ENCODE results near the gene CYREN. TPM values are rescaled to one million over a fixed set of nuclear protein-coding genes. Genes with fewer than 3 reads are reported as not detected.

CYREN gene
- total RNA-seq = 24.1 TPM

GRCh38 chr7:135170274-135170997, at the start of gene CYREN:
Gene CYREN, minus strand, starts transcription at chr7:135170707. Its CDS starts 1,785 bp downstream, at chr7:135168922.

GRCh38 chr7:135211179-135211945, 40.9 kb upstream of the CYREN start, which contains the start of gene WDR91:
Gene WDR91, minus strand, starts transcription at chr7:135211526. Its CDS starts 24 bp downstream, at chr7:135211502.

DNA sequence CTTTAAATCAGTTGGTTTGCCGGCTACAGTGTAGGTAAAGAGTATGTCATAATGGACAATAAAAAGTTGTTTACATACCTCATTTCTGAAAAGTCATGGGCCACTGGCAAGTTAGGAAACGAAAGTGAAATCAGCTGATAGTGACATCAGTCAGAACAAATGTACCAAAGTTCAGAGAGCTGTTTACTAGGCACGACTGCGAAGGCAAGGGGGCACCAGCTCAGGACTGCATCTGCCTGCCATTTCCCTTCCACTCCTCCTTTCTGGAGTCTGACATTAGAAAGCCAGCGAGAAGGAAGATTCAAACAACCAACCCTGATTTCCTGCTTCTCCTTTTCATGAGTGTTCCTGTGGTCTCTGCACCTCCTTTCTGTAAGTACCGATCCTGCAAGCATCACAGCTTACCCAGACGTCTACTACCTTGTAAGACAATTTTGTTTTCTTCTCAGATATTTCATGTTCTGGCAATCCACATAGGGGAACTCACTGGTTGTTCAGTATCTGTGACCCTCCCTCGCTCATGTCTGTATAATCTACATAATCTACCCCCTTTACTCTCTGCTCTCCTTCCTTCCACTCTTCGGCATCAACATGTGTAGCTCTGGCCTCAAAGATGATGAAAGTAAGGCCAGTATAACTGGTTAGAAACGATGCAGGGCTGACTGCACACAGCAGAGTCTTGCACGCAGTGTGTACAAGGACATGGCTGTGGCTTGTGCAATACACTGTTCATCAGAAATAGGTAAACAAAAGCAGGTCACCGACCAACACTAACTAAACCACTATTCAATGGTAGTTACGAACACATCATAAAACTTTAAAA, 22.4 kb downstream of the CYREN start, which contains the start of gene TMEM140:
TSS of gene TMEM140 (plus strand) at position 174 of the 823 bp plus-strand sequence. CDS start 16,370 bp downstream, outside the sequence.

Small RNAs within 50 kb of the gene (small RNA-seq; reads per million reads assigned to genes)
- gene MIR6509 (ENCODE audit: low replicate concordance) = not detected

Other genes starting within 250 kb of the CYREN start
- 10.3 TPM for gene AGBL3, start 184.2 kb downstream of the CYREN start, total RNA-seq
- gene TMEM140, start 22.6 kb downstream of the CYREN start, total RNA-seq = not detected
- 17.8 TPM for gene WDR91, start 40.8 kb upstream of the CYREN start, total RNA-seq
- not detected for gene STRA8, start 63.1 kb upstream of the CYREN start, total RNA-seq

All from parietal lobe (tissue), 2 donors.